A549 (cell line): ENCODE measurements around the gene SSH3. TPM values are rescaled to one million over a fixed set of nuclear protein-coding genes. Genes with fewer than 3 reads are reported as not detected.

Source experiments
- ATAC-seq, 2 experiments: fragments of 200-7000 bp in 1 of 2; fragments of >200 bp in 1 of 2; cut with Nextera tagmentation in 1 of 2; cut with Tn5 transposase in 1 of 2; 3 replicates each; pipeline versions ENCODE4 v1.8.0 to v1.9.1; 2018 to 2020; ENCODE audit warnings: mild to moderate bottlenecking in 1 of 2, moderate library complexity in 1 of 2
- CTCF ChIA-PET: fragments of 300-600 bp; sonication (Branson Sonifier 250); formaldehyde crosslinking; extraction: SDS; loops from one replicate; lab custom pipeline; 2021; ENCODE audit warnings: antibody characterized with exemption, inconsistent platforms; lab: Yijun Ruan, JAX
- POLR2A ChIA-PET: fragments of 350-600 bp; formaldehyde crosslinking; extraction: SDS; loops from one replicate; lab custom pipeline; 2021; ENCODE audit warnings: antibody characterized with exemption, inconsistent platforms; lab: Yijun Ruan, JAX
- DNase-seq, 2 experiments: peaks; one replicate each; pipeline versions ENCODE4 v3.0.0 to v3.0.0-alpha.2; 2011 to 2016; ENCODE audit warnings: low read depth in 1 of 2, low spot score in 1 of 2
- FAIRE-seq: peaks from 2 replicates; lab custom pipeline; 2011; peaks lifted over from hg19 to GRCh38; lab: Jason Lieb, UNC
- H3K27ac ChIP-seq, 2 experiments: fragments of >200 bp; sonication (Bioruptor Twin); formaldehyde crosslinking; 3 replicates each; pipeline ENCODE4 v1.5.1; 2016 to 2017
- H3K4me1 ChIP-seq: fragments of >200 bp; sonication (Bioruptor Twin); formaldehyde crosslinking; 3 replicates; pipeline ENCODE4 v1.6.1; 2016
- H3K4me2 ChIP-seq: fragments of >200 bp; sonication (Bioruptor Twin); formaldehyde crosslinking; 3 replicates; pipeline ENCODE4 v1.6.1; 2016
- H3K4me3 ChIP-seq: fragments of >200 bp; sonication (Bioruptor Twin); formaldehyde crosslinking; 3 replicates; pipeline ENCODE4 v1.5.1; 2016
- H3K9me3 ChIP-seq: fragments of >200 bp; sonication (Bioruptor Twin); formaldehyde crosslinking; 3 replicates; pipeline ENCODE4 v1.6.1; 2016
- CBX8 ChIP-seq: fragments of 200-600 bp; sonication (generic); IDR thresholded peaks from 2 replicates; pipeline ENCODE4 v1.6.1; 2016
- CEBPB ChIP-seq, 2 experiments: fragments of >200 bp in 1 of 2; sonication (Bioruptor Twin) in 1 of 2; formaldehyde crosslinking in 1 of 2; IDR thresholded peaks; 2 replicates each; pipeline ENCODE4 v1.6.1; 2012 to 2016
- CHD2 ChIP-seq: fragments of 150-350 bp; IDR thresholded peaks from 2 replicates; pipeline ENCODE4 v1.6.1; 2014; ENCODE audit warnings: low read length; ENCODE audit not compliant: partially characterized antibody
- HEYL ChIP-seq: fragments of 250-450 bp; sonication (Bioruptor Pico); IDR thresholded peaks from 2 replicates; pipeline ENCODE4 v1.8.0; 2021; ENCODE audit warnings: mild to moderate bottlenecking, moderate library complexity
- HOXA7 ChIP-seq: fragments of 250-450 bp; sonication (Bioruptor Pico); IDR thresholded peaks from 2 replicates; pipeline ENCODE4 v1.5.0; 2020; ENCODE audit warnings: mild to moderate bottlenecking, moderate library complexity
- JUN ChIP-seq, 2 experiments: fragments of >200 bp; sonication (Bioruptor Twin); formaldehyde crosslinking; IDR thresholded peaks; 2 replicates in 1 of 2; 3 replicates in 1 of 2; pipeline ENCODE4 v1.6.1; 2016 to 2017
- KDM1A ChIP-seq: fragments of 200-600 bp; sonication (generic); IDR thresholded peaks from 2 replicates; pipeline ENCODE4 v1.6.1; 2016; ENCODE audit warnings: low read depth, mild to moderate bottlenecking
- MAZ ChIP-seq: fragments of 150-350 bp; IDR thresholded peaks from 2 replicates; pipeline ENCODE4 v1.6.1; 2014; ENCODE audit warnings: antibody characterized with exemption, low read depth, low read length, borderline replicate concordance
- NR3C1 ChIP-seq: fragments of >200 bp; sonication (Bioruptor Twin); formaldehyde crosslinking; IDR thresholded peaks from 3 replicates; pipeline ENCODE4 v1.6.1; 2017
- POLR2AphosphoS2 ChIP-seq: conservative IDR thresholded peaks from 2 replicates; pipeline ENCODE4 v1.6.1; 2012; ENCODE audit warnings: low read length, improper control_type of control experiment, inconsistent platforms
- RNF2 ChIP-seq: fragments of 200-600 bp; sonication (generic); IDR thresholded peaks from 2 replicates; pipeline ENCODE4 v1.6.1; 2016; ENCODE audit warnings: low read depth, mild to moderate bottlenecking, antibody characterized with exemption, moderate library complexity, borderline replicate concordance
- SMC3 ChIP-seq: fragments of >200 bp; sonication (Bioruptor Twin); formaldehyde crosslinking; IDR thresholded peaks from 3 replicates; pipeline ENCODE4 v1.6.1; 2018; ENCODE audit warnings: inconsistent platforms
- SREBF2 ChIP-seq: fragments of 450-650 bp; IDR thresholded peaks from 2 replicates; pipeline ENCODE4 v1.6.1; 2014; ENCODE audit warnings: mild to moderate bottlenecking, moderate library complexity
- TFCP2L1 ChIP-seq: fragments of 250-450 bp; sonication (Bioruptor Pico); IDR thresholded peaks from 2 replicates; pipeline ENCODE4 v1.5.0; 2021; ENCODE audit warnings: mild to moderate bottlenecking
- TP53 ChIP-seq: fragments of 250-450 bp; sonication (Bioruptor Pico); IDR thresholded peaks from 2 replicates; pipeline ENCODE4 v1.5.0; 2021; ENCODE audit warnings: mild to moderate bottlenecking, moderate library complexity
- ZC3H11A ChIP-seq: fragments of 450-650 bp; IDR thresholded peaks from 2 replicates; pipeline ENCODE4 v1.6.1; 2014; ENCODE audit warnings: antibody characterized with exemption, mild to moderate bottlenecking
- ZFP36 ChIP-seq: fragments of 450-650 bp; IDR thresholded peaks from 2 replicates; pipeline ENCODE4 v1.6.1; 2014; ENCODE audit warnings: borderline replicate concordance; ENCODE audit not compliant: partially characterized antibody
- ZNF302 ChIP-seq: fragments of 250-450 bp; sonication (Bioruptor Pico); IDR thresholded peaks from 2 replicates; pipeline ENCODE4 v1.9.0; 2021; ENCODE audit warnings: inconsistent platforms, mild to moderate bottlenecking, moderate library complexity
- WGBS: methylation state at CpG from one replicate; pipeline ENCODE4 v1.1.6; 2017; ENCODE audit errors: missing lambda C conversion rate; 5-methylcytosine and 5-hydroxymethylcytosine counted together
- polyA plus RNA-seq, 4 experiments: library from polyadenylated mRNA; depleted of rRNA in 3 of 4; stranded (reverse); fragments of >200 nt; fragmentation: RNase III in 1 of 4; extraction: RNeasy Plus Mini Kit Qiagen cat#74134 plus additional on column Dnase treatment in 1 of 4; gene quantifications; 2 replicates in 3 of 4; 3 replicates in 1 of 4; pipeline ENCODE4 v1.2.3, GENCODE V29; 2011 to 2017
- TF ChIP-seq, protein P1 (sequence below): fragments of >200 bp; sonication (Bioruptor Twin); formaldehyde crosslinking; IDR thresholded peaks from 3 replicates; pipeline ENCODE4 v1.5.1; 2016
- TF ChIP-seq, protein P2 (sequence below): fragments of 250-450 bp; sonication (Bioruptor Pico); IDR thresholded peaks from 2 replicates; pipeline ENCODE4 v1.5.0; 2020; ENCODE audit warnings: low read depth, mild to moderate bottlenecking, moderate library complexity
- TF ChIP-seq, protein P3 (sequence below): IDR thresholded peaks from 2 replicates; pipeline ENCODE4 v1.6.1; 2012
- TF ChIP-seq, protein P4 (sequence below): fragments of >200 bp; sonication (Bioruptor Twin); formaldehyde crosslinking; IDR thresholded peaks from 2 replicates; pipeline ENCODE4 v1.6.1; 2016
- TF ChIP-seq, protein P5 (sequence below): IDR thresholded peaks from 2 replicates; pipeline ENCODE4 v1.6.1; 2012
- TF ChIP-seq, protein P6 (sequence below): fragments of 150-350 bp; IDR thresholded peaks from 2 replicates; pipeline ENCODE4 v1.6.1; 2014; ENCODE audit warnings: low read depth, mild to moderate bottlenecking, low read length

The SSH3 gene
- polyA plus RNA-seq, 2 of the 4 experiments (the other 2 are of a cell fraction), result 13.9 to 24.1 TPM

DNA sequence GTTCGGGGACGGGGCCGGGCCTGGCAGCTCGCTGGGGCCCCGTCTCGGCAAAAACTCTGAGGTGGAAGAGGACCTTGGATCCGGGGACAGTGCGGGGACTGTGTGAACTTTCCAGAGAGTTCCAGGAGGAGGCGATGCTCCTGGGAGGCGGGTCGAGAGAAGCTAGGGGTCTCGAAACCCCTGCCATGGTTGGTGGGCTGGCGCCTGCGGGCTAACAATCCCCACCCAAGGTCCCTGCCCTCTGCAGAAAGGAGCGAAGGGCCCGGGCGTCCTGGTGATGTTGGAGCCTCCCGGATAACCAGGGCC is 41.7 kb upstream of the SSH3 start:
- DNase-seq, result no peak
- POLR2A ChIA-PET, result interaction anchor here (0.6 to 2.9 kb wide), 5 partner anchors 22 to 140 kb away, joined by 3 to 21 read pairs (median 5); partner anchors contain the start of genes ANKRD13D, POLD4 and PPP1CA
- ATAC-seq, result peak; percentile 21 to 43; a peak in 5 of 6 replicates
- Histone ChIP-seq H3K4me2 (peak overlapping the region; percentile 68), H3K27ac (peak overlapping the region; percentile 44 to 82; a peak in 4 of 6 replicates), H3K4me1 (peaks cover 23% of the 10 kb centered on the region), H3K4me3 (peak overlapping the region; percentile 23), H3K9me3 (no peaks in the 10 kb centered on the region)
- TF ChIP-seq TP53 (CRISPR knock-in tag), result no peak
- TF ChIP-seq TFCP2L1 (CRISPR knock-in tag), result no peak
- no peak for TF ChIP-seq JUN (IDR thresholded peaks at IDR 0.05)
- TF ChIP-seq, protein P1, sequence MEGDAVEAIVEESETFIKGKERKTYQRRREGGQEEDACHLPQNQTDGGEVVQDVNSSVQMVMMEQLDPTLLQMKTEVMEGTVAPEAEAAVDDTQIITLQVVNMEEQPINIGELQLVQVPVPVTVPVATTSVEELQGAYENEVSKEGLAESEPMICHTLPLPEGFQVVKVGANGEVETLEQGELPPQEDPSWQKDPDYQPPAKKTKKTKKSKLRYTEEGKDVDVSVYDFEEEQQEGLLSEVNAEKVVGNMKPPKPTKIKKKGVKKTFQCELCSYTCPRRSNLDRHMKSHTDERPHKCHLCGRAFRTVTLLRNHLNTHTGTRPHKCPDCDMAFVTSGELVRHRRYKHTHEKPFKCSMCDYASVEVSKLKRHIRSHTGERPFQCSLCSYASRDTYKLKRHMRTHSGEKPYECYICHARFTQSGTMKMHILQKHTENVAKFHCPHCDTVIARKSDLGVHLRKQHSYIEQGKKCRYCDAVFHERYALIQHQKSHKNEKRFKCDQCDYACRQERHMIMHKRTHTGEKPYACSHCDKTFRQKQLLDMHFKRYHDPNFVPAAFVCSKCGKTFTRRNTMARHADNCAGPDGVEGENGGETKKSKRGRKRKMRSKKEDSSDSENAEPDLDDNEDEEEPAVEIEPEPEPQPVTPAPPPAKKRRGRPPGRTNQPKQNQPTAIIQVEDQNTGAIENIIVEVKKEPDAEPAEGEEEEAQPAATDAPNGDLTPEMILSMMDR, result peak; percentile 54
- CTCF ChIA-PET, result interaction anchor here (0.6 to 4.9 kb wide), 44 partner anchors 9 to 1004 kb away, joined by 3 to 178 read pairs (median 5); partner anchors contain the start of genes ANKRD13D, POLD4, RHOD and SSH3
- no peak for FAIRE-seq
- WGBS, result 49% methylated on average over 13 of the region's 18 CpGs

DNA sequence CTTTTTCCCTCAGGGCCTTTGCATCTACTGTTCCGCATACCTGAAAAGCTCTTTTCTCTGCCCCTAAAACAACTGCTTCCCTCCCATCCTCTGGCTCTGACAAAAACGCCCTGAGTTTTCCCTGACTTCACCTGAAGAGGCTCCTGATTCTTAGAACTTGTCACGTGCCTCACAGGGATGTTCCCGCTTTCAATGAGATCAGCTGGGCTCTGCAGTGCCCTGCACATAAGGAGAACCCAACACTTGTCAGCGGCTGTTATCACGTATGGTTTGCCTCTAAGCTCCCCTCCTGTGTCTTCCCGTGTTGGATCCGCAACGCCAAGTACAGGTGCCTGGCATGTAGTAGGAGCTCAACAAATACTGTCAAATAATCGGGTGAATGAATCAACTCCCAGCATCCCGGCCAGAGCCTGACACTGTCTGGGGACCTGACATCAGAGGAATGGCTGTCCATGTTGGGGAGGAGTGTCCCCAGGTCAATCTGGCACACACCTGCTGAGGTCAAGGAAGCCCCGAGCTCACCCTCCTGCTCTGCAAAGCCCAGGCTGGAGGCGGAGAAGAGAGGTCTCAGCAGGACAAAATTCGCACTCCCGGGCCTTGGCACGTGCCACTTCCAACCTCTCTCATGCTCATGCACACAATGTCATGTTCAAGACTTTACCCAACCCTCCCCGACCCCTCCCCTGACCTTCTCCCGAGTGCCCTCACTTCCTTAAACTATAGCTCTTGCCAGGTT is 41.2 kb upstream of the SSH3 start:
- peak in 1 of 2 experiments; percentile 3; a peak in 3 of 6 replicates for ATAC-seq
- WGBS, result 55% methylated on average over 18 of the region's 18 CpGs
- no peaks in the 10 kb centered on the region for H3K9me3 ChIP-seq
- DNase-seq, result no peak
- FAIRE-seq, result no peak
- TF ChIP-seq ZFP36 (no peak), TFCP2L1 (CRISPR knock-in tag) (no peak), HOXA7 (CRISPR knock-in tag) (no peak), HEYL (no peak), POLR2AphosphoS2 (no peak), CEBPB (IDR thresholded peaks at IDR 0.05) (no peak), NR3C1 (no peak), ZC3H11A (no peak), KDM1A (no peak), ZNF302 (no peak)
- TF ChIP-seq, protein P2, sequence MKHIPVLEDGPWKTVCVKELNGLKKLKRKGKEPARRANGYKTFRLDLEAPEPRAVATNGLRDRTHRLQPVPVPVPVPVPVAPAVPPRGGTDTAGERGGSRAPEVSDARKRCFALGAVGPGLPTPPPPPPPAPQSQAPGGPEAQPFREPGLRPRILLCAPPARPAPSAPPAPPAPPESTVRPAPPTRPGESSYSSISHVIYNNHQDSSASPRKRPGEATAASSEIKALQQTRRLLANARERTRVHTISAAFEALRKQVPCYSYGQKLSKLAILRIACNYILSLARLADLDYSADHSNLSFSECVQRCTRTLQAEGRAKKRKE (CRISPR knock-in tag), result no peak
- peaks cover 23% of the 10 kb centered on the region for H3K4me1 ChIP-seq
- CTCF ChIA-PET, result interaction anchor here (0.6 to 4.9 kb wide), 56 partner anchors 10 to 429 kb away, joined by 3 to 178 read pairs (median 5); partner anchors contain the start of genes ANKRD13D, POLD4, RAD9A and RHOD
- peak overlapping the region in 1 of 2 experiments; percentile 87; a peak in 3 of 6 replicates for H3K27ac ChIP-seq
- peak overlapping the region; percentile 68 for H3K4me2 ChIP-seq
- no peak overlapping the region; the same call in 2 of the 3 replicates for H3K4me3 ChIP-seq
- POLR2A ChIA-PET, result interaction anchor here (0.6 to 2.9 kb wide), 6 partner anchors 22 to 140 kb away, joined by 3 to 21 read pairs (median 4); partner anchors contain the start of genes ANKRD13D, POLD4 and PPP1CA

DNA sequence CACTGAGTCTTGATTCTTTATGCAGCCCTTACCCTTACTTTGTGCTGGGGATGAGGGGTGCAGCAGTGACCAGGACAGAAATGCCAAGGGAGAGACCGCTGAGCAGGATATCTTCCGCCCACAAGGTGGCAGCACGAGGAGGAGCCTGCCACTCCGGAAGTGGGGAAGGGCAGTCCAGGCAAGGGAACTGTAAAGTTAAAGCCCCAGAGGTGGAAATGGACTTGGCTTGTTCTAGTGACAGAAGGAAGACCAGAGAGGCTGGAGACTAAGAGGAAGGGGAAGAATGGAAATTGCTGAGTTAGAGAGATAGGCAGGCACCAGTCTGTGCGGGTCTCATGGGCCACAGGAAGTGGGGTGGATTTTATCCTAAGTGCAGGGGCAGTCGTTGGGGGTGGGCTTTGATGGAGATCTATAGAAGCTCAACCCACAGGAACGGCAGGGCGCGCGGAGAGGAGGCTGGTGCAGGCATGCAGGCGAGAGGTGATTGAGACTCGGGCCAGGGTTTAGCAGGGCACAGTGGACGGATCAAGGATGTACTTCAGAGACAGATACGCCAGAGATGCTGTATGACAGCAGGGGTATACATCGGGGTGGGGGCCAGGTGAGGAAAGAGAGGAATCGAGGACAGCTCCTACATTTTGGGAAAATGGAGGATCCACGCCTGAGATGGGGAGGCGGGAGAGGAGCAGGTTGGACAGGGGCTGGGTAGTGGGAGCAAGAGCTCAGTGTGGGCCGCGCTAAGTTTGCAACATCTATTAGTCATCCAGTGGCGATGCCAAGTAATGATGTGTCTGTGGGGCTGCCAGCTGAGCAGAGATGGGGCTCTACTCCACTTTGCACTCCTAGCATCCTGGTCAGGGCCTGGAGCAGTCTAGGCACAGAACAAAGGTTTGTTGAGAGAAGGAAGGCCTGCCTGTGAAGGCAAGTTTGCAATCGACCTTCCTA is 40.3 kb upstream of the SSH3 start:
- no peak overlapping the region for H3K4me3 ChIP-seq
- TF ChIP-seq ZC3H11A (no peak), CHD2 (no peak), RNF2 (no peak), CBX8 (no peak), SMC3 (peak; percentile 77), ZNF302 (no peak), MAZ (0 out of 2 replicates have a peak, but pooled peaks have one; percentile 15), POLR2AphosphoS2 (no peak), SREBF2 (no peak), HEYL (no peak)
- TF ChIP-seq, protein P3, sequence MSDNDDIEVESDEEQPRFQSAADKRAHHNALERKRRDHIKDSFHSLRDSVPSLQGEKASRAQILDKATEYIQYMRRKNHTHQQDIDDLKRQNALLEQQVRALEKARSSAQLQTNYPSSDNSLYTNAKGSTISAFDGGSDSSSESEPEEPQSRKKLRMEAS, result 0 out of 2 replicates have a peak, but pooled peaks have one; percentile 40
- TF ChIP-seq, protein P4, sequence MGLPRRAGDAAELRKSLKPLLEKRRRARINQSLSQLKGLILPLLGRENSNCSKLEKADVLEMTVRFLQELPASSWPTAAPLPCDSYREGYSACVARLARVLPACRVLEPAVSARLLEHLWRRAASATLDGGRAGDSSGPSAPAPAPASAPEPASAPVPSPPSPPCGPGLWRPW, result no peak
- TF ChIP-seq, protein P5, sequence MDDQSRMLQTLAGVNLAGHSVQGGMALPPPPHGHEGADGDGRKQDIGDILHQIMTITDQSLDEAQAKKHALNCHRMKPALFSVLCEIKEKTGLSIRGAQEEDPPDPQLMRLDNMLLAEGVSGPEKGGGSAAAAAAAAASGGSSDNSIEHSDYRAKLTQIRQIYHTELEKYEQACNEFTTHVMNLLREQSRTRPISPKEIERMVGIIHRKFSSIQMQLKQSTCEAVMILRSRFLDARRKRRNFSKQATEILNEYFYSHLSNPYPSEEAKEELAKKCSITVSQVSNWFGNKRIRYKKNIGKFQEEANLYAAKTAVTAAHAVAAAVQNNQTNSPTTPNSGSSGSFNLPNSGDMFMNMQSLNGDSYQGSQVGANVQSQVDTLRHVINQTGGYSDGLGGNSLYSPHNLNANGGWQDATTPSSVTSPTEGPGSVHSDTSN, result no peak
- TF ChIP-seq, protein P6, sequence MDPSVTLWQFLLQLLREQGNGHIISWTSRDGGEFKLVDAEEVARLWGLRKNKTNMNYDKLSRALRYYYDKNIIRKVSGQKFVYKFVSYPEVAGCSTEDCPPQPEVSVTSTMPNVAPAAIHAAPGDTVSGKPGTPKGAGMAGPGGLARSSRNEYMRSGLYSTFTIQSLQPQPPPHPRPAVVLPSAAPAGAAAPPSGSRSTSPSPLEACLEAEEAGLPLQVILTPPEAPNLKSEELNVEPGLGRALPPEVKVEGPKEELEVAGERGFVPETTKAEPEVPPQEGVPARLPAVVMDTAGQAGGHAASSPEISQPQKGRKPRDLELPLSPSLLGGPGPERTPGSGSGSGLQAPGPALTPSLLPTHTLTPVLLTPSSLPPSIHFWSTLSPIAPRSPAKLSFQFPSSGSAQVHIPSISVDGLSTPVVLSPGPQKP, result no peak

More for the DNA sequence above, 40.3 kb upstream of the SSH3 start:
- DNase-seq (peak; percentile 79 to 98), FAIRE-seq (no peak), ATAC-seq (peak; percentile 65 to 84)
- CTCF ChIA-PET, result interaction anchor here (0.6 to 4.9 kb wide), 51 partner anchors 9 to 386 kb away, joined by 3 to 178 read pairs (median 6); partner anchors contain the start of genes ANKRD13D, POLD4, RAD9A and RHOD
- H3K9me3 ChIP-seq, result no peaks in the 10 kb centered on the region
- H3K4me2 ChIP-seq, result peak overlapping the region; percentile 40
- peak overlapping the region; percentile 60 to 87 for H3K27ac ChIP-seq
- POLR2A ChIA-PET, result interaction anchor here (1.3 to 2.9 kb wide), 3 partner anchors 25 to 139 kb away, joined by 3 to 21 read pairs (median 3); partner anchors contain the start of gene PPP1CA
- peaks cover 30% of the 10 kb centered on the region for H3K4me1 ChIP-seq
- 59% methylated on average over 22 of the region's 22 CpGs for WGBS
